NCI-H1694 (cell line): Measurements from ENCODE around the gene RPRD2.

Experiments used
- DNase-seq: peaks from one replicate; lab custom pipeline; 2025; lab: John Stamatoyannopoulos, UW

The RPRD2 gene

DNA sequence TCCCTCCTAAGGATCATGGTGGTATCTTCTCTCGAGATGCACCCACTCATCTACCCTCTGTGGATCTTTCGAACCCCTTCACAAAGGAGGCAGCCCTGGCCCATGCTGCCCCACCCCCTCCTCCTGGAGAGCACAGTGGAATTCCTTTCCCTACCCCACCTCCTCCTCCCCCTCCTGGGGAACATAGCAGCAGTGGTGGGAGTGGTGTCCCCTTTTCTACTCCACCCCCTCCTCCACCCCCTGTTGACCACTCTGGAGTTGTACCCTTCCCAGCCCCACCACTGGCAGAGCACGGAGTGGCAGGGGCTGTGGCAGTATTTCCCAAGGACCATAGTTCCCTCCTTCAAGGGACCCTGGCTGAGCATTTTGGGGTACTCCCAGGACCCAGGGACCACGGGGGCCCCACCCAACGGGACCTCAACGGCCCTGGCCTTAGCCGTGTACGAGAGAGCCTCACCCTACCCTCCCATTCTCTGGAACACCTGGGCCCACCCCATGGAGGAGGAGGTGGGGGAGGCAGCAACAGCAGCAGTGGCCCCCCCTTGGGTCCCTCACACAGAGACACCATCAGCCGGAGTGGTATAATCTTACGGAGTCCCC, 108.8 kb downstream of the RPRD2 start:
- DNase-seq = no peak

DNA sequence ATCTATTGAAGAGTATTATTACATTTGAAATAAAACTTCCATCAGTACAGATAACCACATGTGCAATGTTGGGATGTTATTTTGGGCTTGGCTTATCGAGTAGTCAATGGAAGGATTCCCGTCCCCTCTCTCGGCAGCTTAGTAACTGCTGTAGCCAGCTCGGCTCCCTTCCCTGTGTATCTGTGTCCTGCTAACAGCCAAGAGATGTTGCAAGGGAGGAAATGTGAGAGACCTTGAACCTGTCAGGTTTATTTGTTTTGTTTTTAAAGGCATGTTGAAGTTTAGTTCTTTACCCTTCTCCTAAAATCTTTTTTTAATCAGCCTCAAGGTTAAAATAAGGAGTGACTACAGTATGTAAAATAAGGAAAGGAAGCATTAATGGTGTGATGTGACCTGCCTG, 109.7 kb downstream of the RPRD2 start:
- no peak for DNase-seq

DNA sequence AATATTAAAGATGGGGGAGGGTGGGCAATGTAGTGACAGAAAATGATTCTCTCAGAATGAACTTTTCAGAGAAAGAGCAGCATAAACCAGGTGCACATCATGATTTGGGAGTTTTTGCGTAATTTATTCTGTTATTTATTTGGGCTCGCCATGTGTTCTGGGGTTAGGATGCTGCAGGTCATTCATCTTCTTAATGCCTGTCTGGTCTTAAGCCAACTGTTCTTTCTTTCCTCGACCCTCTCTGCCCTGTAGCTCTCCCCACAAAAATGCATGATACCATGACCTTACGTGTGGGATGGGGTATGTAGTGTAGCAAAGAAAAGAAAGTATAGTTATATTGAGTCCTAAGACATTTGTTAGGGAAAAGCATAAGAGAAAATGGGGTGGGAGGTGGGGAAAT, 110.9 kb downstream of the RPRD2 start:
- DNase-seq = no peak

DNA sequence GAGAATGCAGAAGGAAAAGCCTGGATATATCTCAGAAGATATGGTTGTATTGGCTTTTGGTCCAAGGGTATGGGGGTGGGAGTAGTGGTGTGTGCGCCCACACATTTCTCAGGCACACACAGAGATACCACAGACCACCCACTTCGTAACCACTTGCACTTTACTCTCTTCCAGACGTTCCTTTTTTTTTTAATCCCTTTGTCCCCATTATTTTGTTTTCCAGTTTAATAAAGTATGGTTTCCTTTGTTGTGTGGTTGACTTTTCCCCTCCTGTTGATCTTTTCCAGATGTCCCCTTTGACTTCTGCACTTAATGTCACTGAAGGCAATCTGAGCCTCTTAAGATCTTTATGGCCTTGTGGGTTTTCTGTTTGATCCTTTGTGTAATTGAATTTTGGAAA, 112.8 kb downstream of the RPRD2 start:
- DNase-seq = no peak

DNA sequence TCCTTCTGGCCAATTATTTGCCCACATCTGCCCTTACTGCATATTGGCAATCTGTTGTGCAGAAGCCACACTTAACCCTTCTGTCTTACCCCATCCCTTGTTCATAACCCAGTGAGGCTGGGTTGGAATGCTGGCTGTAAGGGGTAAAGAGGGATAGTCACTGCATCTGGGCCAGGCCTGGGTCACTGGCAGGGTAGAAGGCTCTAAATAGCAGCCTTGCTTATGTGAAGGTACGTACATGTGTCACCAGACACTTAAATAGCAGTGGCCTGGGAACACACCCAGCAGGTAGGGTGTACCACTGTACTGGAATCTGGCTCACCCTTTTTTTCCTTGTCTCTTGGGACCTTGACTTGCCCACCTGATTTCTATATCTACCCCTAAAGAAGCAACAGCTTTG, 113.4 kb downstream of the RPRD2 start:
- no peak for DNase-seq

DNA sequence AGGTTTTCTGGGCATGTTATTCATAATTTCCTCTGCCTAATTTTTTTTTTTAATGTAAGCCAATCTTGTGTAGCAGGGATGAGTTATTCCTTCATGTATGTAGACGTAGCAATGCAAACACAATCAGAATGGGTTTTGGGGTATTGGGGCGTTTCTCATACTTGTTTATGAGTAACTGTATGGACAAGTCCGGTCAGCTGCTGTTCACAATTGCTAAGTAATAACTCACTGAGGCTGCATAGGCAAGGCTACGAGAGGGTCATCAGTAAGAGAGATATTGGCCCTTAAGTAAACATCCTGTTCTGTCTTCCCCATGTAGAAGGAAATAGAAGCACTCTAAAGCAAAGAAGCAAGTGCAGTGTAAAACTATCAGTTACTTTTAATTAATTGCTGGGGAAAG, 113.8 kb downstream of the RPRD2 start:
- no peak for DNase-seq

DNA sequence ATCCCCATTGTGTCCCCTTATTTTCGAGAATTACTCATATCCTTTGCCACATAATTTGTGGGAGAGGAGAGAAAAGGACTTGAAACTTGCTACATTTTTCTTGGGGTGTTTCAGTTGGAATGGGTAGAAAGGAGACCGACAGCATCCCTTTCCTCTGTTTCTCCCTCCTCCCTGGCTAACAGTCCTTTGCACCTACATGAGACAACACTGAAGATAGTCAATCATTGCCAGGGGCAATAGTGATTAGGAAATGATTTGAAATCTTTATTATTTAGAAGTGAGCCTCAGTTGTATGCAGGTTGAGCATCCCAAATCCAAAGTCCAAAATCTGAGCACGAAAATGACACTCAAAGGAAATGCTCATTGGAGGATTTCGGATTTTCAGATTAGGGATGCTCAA, 115.4 kb downstream of the RPRD2 start:
- no peak for DNase-seq

DNA sequence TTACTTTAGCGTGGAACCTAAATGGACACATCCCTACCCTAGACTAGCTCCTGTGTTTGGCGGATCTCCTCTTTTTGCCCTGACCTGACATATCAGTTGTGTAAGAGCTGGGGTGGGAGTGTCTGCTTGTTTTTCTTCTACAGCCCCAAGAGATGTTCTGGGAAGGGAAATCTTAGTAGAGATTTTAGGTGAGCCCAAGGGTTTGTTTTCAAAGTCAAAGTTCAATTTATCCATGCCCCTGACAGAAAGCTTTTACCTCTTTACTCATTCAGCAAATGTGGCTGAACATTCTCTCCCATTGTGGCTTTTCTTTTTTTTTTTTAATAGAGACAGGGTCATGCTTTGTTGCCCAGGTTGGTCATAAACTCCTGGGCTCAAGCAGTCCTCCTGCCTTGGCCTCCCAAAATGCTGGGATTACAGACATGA, 116.0 kb downstream of the RPRD2 start:
- no peak for DNase-seq

DNA sequence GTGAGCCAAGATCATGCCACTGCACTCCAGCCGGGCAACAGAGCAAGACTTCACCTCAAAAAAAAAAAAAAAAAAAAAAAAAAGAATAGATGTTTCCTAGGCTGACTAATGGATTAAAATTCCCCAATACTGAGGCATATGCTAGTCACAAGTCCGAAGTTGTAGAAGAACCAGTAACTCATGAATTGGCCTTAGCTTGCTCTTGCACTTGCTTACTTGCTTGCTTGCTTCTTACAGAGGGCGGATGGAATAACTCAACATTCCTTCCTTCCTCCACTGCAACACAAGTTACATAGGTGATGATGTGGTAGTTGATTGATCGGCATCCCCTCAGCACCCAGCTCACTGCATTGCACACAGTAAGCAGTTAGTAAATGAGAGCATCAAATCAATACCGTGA, 120.5 kb downstream of the RPRD2 start:
- DNase-seq = no peak

DNA sequence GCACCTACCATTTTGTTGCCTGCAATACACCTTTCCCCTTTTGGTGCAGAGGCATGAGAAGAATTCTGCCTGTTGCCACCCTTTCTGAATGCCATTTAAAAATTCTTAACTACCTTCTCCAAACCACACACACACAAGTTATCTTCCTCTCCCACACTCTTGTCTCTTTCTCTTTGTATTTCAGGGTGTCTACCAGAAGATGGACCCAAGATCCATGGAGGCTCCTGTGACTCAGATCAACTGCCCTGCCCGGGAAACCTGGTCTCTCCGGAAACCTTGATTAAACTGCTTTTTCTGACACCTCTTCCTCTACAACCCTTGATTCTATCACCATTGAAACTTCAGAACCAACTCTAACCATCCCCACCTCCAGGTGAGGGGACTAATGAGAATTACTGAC, 120.9 kb downstream of the RPRD2 start:
- DNase-seq = peak; percentile 5

DNA sequence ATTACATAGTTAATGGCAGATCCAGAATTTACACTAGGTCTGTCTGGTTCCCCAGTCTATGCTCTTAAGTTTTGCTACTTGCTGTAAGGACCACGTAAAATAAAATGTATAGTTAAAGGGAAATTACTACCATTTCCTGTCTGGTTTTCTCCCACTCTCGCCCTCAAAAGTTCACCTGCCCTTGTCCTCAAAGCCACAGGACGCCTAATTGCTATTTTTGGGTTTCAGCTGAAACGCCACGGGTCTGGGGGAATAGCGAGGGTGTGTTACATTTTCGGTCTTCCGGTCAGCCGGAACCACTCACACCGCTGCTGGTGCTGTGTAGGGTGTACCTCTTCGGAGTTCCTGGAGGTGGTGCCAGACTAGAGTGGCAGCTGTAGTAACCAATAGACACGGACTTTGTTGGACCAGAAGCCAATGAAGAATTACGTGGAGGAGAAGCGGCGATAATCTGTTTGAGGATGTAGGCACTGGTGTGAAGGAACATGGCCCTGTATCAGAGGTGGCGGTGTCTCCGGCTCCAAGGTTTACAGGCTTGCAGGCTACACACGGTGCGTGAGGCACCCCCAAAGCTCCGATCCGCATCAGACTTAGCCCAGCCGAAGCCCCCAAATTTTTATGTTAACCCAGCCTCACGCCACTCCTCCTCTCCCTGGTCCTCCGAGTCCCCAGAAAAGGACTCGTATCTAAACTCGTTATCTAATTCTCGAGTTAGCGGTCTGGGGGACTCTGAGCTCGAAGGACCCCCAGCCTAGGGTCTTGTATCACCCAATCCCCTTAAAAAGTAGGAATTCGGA, 123.2 kb downstream of the RPRD2 start, which contains the start of gene TARS2:
Gene TARS2 (plus strand): TSS at position 454 of the 797 bp plus-strand sequence. CDS start 32 bp downstream, at position 486.
- DNase-seq = peak; percentile 99

DNA sequence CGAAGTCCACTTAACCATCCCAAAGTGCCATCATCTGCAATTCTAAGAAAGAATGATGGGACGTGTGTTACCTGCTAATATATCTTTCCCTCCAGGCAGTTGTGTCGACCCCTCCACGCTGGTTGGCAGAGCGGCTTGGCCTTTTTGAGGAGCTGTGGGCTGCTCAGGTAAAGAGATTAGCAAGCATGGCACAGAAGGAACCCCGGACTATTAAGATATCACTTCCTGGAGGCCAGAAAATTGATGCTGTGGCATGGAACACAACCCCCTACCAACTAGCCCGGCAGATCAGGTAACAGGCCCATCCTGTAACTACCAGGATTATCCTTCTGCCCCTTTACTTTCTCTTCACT, 123.8 kb downstream of the RPRD2 start:
- no peak for DNase-seq

DNA sequence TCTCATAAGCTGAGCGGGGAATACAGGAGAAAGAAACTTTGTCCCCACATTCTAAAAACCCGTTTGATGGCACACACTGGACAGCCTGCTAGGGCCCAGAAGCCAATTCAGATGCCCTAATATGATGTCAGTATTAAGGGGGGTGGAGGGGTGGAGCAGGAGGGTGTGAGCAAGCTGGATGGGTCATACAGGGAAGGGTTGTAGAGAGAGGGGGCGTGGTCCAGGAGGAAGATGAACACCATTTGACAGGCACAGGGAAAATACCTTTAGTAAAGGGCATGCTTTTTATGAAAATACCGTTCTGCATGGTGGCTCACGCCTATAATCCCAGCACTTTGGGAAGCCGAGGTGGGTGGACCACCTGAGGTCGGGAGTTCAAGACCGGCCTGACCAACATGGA, 129.2 kb downstream of the RPRD2 start:
- no peak for DNase-seq

DNA sequence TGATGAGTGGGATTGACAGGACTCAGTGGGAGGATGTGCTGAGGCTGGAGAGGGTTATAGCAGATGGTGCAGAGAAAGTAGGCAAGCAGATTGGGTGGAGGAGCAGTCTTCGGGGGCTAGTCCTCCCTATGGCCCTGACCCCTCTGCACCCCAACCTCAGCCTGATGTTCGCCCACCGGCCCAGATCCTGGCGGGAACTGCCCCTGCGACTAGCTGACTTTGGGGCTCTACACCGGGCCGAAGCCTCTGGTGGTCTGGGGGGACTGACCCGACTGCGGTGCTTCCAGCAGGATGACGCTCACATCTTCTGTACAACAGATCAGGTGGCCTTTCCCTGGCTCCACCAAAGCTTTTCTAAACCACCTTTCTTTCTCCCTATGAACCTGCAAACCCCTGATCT, 134.4 kb downstream of the RPRD2 start:
- no peak for DNase-seq

DNA sequence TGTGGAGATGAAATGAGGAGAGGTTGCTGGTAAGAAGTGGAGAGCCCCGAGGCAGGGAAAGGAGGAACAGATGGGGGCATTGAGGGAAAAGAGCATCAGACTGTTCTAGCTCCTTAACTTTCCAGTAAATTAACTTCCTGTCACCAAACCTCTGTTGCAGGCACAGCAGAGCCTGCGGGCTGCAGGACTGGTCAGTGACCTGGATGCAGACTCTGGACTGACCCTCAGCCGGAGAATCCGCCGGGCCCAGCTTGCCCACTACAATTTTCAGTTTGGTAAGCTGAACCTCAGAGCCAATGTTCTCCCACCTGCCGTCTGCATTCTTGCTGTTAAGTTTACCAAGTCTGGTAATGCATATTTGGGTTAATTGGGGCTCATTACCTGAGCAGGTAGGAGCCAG, 141.5 kb downstream of the RPRD2 start:
- DNase-seq = no peak

DNA sequence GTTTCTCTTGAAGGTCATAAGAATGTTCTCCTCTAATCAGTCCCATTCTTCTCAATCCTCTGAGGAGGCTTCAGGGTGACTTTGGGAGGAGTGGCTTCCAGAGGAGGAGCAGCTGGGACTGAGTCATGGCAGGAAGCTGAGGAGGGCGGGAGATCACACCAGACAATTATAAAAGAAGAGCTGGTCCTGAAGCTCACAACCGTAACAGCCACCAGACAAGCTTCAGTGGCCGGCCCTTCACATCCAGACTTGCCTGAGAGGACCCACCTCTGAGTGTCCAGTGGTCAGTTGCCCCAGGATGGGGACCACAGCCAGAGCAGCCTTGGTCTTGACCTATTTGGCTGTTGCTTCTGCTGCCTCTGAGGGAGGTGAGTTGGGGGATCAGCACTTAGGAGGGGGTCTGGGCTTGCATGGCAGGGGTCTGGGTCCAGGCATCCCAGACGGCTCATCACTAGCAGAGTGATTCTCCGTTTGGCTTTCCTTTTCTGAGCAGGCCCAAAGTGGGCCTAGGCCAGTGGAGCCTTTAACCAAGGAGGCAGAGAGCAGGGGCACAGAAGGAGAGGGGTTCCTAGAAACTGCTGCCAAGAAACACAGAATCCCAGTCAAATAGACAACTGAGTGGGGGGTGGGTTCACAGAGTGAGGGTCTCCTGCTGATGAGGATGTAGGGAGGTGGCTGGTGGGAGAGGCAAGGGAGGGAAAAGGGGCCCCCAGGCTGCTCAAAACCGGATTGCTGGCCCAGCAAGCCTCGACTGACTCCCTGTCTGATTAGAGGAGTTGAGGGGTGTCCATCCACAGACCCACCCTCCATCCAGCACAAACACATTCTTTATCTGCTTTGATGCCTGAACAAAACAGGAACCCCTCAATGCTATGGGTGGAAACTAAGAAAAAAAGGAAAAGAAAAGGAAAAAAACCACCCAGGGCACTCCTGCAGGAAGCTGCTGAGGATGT, 144.2 kb downstream of the RPRD2 start, which contains the start of gene ECM1:
Gene ECM1 (plus strand): TSS at position 198 of the 953 bp plus-strand sequence. CDS start 101 bp downstream, at position 299.
- DNase-seq = no peak

DNA sequence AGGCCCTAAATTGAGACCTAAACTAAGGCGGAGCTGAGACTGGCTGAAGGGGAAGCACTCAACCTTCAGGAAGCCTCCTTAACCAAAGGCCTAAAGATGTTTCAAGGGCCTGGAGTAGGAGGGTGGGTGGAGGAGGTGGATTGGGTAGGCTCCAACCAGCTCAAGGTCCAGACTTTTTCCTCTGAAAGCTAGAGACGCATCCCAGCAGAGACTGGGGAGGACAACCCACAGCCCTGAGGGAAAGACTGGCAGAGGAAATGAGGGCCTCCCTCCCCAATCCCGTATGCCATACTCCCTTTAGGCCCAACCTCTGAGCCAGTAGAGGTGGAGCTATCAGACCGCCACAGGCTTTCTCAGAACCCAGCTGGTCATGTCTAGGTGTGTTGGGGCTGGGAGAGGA, 145.0 kb downstream of the RPRD2 start:
- no peak for DNase-seq

DNA sequence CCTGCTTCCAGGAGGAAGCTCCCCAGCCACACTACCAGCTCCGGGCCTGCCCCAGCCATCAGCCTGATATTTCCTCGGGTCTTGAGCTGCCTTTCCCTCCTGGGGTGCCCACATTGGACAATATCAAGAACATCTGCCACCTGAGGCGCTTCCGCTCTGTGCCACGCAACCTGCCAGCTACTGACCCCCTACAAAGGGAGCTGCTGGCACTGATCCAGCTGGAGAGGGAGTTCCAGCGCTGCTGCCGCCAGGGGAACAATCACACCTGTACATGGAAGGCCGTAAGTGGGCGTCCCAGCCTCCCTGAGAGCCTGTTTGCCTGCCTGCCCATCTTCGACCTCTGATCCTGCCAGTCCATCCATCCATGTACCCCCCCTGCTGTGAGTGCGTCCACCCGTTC, 147.6 kb downstream of the RPRD2 start:
- DNase-seq = no peak

DNA sequence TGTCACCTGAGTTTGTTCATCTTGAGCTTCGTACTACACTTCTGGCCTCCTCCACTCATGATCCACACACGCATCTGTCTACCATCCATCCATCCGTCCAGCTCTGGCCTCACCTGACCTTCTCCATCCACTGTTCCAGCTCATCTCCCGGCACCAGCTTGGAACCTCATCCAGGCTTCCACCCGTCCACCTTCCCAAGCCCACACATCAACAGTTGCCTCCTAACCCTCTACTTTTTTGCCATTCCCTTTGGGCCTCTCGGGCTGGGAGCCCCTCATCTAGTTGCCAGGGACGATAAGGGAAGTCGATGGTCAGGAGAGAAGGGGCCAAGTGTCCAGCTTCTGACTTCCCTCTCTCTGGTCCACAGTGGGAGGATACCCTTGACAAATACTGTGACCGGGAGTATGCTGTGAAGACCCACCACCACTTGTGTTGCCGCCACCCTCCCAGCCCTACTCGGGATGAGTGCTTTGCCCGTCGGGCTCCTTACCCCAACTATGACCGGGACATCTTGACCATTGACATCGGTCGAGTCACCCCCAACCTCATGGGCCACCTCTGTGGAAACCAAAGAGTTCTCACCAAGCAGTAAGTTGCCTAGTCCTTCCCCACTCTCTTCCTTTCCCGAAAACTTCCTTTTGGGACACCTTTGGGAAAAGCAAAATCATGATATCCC, 148.2 kb downstream of the RPRD2 start:
- no peak for DNase-seq

DNA sequence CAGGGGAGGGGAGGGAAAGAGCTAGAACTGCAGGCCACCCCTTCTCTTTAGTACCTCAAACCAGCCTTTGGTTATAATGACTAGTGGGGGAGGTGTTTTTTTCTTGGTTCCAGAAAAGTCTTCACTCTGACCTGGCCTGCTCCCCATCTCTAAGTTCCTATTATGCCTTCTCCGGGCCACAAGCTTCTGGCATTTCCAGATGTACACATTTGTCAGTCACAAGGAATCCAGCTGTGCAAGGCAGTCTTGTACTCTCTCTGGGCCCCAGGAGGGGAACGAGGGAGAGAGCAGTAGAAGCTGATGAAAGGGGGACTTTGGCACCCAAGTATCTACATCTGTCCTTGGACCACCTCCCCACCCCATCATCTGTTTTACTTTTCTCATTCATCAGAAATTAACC, 148.9 kb downstream of the RPRD2 start:
- no peak for DNase-seq

DNA sequence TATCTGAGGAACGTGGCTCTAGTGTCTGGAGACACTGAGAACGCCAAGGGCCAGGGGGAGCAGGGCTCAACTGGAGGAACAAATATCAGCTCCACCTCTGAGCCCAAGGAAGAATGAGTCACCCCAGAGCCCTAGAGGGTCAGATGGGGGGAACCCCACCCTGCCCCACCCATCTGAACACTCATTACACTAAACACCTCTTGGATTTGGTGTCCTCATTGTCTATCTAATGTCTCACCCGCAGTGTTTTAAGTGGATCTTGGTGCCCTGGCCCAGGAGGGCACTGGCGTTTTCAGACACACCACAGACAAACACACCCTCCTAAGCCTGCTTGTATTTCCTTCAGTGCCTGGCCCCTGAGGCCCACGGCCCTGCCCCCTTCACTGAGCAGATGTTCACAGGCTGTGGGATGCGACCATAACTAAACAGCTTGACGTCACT, 149.4 kb downstream of the RPRD2 start:
- peak; percentile 37 for DNase-seq

DNA sequence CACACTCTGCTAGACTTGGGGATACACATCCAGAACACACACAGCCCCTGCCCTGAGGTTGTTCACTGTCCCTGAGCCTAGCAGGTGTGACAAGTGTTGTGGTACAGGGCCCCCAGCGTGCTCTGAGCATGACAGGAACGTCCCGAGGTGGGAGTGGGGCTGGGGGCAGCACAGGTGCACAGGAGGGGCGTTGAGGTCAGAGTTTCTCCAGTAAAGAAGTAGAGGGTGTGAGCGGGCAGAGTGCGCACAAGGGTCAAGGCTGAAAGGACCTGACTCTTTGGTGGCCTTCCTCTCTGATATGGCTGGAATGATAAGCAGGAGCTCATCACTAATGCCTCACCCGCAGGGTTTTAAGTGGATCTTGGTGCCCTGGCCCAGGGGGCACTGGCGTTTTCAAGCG, 150.3 kb downstream of the RPRD2 start:
- DNase-seq = no peak
